MM.1S (cell line): ENCODE measurements around the gene CYP19A1.

Experiments
- DNase-seq: peaks from one replicate; pipeline ENCODE4 v3.0.0-alpha.2; 2015
- H2AFZ ChIP-seq: fragments of 300-600 bp; sonication (generic); 2 replicates; pipeline ENCODE4 v1.6.0; 2016; ENCODE audit warnings: antibody characterized with exemption, low read length
- H3F3A ChIP-seq: fragments of 300-600 bp; sonication (generic); 2 replicates; pipeline ENCODE4 v1.6.1; 2016; ENCODE audit warnings: mild to moderate bottlenecking, antibody characterized with exemption, low read length, moderate library complexity, mixed read lengths; ENCODE audit not compliant: insufficient read depth
- H3K27ac ChIP-seq: fragments of 300-600 bp; sonication (generic); 2 replicates; pipeline ENCODE4 v1.5.1; 2016; ENCODE audit warnings: mild to moderate bottlenecking, low read length
- H3K27me3 ChIP-seq: fragments of 300-600 bp; sonication (generic); replicated peaks from 2 replicates; pipeline ENCODE4 v1.6.0; 2016; ENCODE audit warnings: low read length; ENCODE audit not compliant: insufficient read depth
- H3K36me3 ChIP-seq: fragments of 300-600 bp; sonication (generic); replicated peaks from 2 replicates; pipeline ENCODE4 v1.6.1; 2016; ENCODE audit warnings: mild to moderate bottlenecking, low read length, mixed read lengths; ENCODE audit not compliant: insufficient read depth
- H3K4me1 ChIP-seq: fragments of 300-600 bp; sonication (generic); 2 replicates; pipeline ENCODE4 v1.6.1; 2016; ENCODE audit warnings: low read length, mixed read lengths
- H3K4me2 ChIP-seq: fragments of 300-600 bp; sonication (generic); 2 replicates; pipeline ENCODE4 v1.6.0; 2016; ENCODE audit warnings: low read depth, low read length
- H3K4me3 ChIP-seq: fragments of 300-600 bp; sonication (generic); 2 replicates; pipeline ENCODE4 v1.5.1; 2016; ENCODE audit warnings: low read length, mixed read lengths
- H3K79me2 ChIP-seq: fragments of 300-600 bp; sonication (generic); 2 replicates; pipeline ENCODE4 v1.6.1; 2016; ENCODE audit warnings: mixed run types, low read length, mixed read lengths
- H3K9ac ChIP-seq: fragments of 300-600 bp; sonication (generic); 2 replicates; pipeline ENCODE4 v1.6.1; 2016; ENCODE audit warnings: low read length, mixed read lengths
- H3K9me2 ChIP-seq: fragments of 300-600 bp; sonication (generic); replicated peaks from 2 replicates; pipeline ENCODE4 v1.6.1; 2016; ENCODE audit warnings: mild to moderate bottlenecking, low read length, mixed read lengths; ENCODE audit not compliant: insufficient read depth
- H3K9me3 ChIP-seq: fragments of 300-600 bp; sonication (generic); replicated peaks from 2 replicates; pipeline ENCODE4 v1.6.1; 2016; ENCODE audit warnings: mild to moderate bottlenecking, low read length, mixed read lengths; ENCODE audit not compliant: insufficient read depth
- H4K20me1 ChIP-seq: fragments of 300-600 bp; sonication (generic); 2 replicates; pipeline ENCODE4 v1.6.1; 2016; ENCODE audit warnings: mild to moderate bottlenecking, low read length, moderate library complexity, mixed read lengths; ENCODE audit not compliant: insufficient read depth
- CTCF ChIP-seq: fragments of 300-600 bp; sonication (generic); IDR thresholded peaks from 2 replicates; pipeline ENCODE4 v1.5.1; 2016; ENCODE audit warnings: antibody characterized with exemption, low read length, mixed read lengths
- EZH2 ChIP-seq: fragments of 300-600 bp; sonication (generic); optimal IDR thresholded peaks from 2 replicates; pipeline ENCODE3; 2017; ENCODE audit warnings: low read depth, mild to moderate bottlenecking, antibody characterized with exemption, low read length, mixed read lengths
- EZH2phosphoT487 ChIP-seq: fragments of 300-600 bp; sonication (generic); IDR thresholded peaks from 2 replicates; pipeline ENCODE4 v1.6.1; 2018; ENCODE audit warnings: antibody characterized with exemption, low read length

The CYP19A1 gene

GRCh38 chr15:51161491-51162220 is 176.7 kb downstream of the CYP19A1 start:
- Histone ChIP-seq H3K79me2 (no peaks in the 10 kb centered on the region), H3K9me3 (no peaks in the 10 kb centered on the region), H3K9me2 (no peaks in the 10 kb centered on the region), H3K4me3 (no peak overlapping the region), H2AFZ (no peak overlapping the region), H3K4me1 (peaks cover 8% of the 10 kb centered on the region; the same call in 1 of the 2 replicates), H3K27ac (no peak overlapping the region), H3K4me2 (no peak overlapping the region), H3K36me3 (no peaks in the 10 kb centered on the region), H4K20me1 (no peaks in the 10 kb centered on the region), H3F3A (peaks cover 7% of the 10 kb centered on the region; the same call in 1 of the 2 replicates), H3K9ac (no peak overlapping the region), H3K27me3 (no peaks in the 10 kb centered on the region)
- no peak for DNase-seq
- no peak for TF ChIP-seq CTCF
- TF ChIP-seq EZH2phosphoT487, result no peak
- no peak for TF ChIP-seq EZH2

DNA sequence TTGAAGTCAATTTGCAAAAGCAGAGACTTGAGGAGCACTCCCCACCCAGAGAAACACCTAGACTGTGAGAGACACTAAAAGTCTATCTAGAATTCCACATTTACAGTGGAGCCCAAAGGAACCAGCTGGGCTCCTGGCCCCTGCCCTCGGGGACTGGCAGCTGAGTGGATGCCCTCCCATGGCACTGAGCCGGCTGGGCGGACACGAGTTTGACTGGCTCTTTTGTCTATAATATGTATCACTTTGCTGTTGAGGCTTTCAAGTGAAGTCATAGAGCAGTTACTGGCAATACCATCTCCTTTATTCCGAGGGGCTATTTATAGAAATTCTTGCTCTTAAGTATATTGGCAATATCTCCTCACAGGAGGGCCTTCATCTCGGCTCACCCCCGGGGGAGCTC is 177.9 kb downstream of the CYP19A1 start:
- no peak overlapping the region for H3K9ac ChIP-seq
- H3K79me2 ChIP-seq, result no peaks in the 10 kb centered on the region
- no peaks in the 10 kb centered on the region for H3K27me3 ChIP-seq
- H3K9me3 ChIP-seq, result no peaks in the 10 kb centered on the region
- peaks cover 8% of the 10 kb centered on the region; the same call in 1 of the 2 replicates for H3K4me1 ChIP-seq
- H3F3A ChIP-seq, result peaks cover 7% of the 10 kb centered on the region; the same call in 1 of the 2 replicates
- no peaks in the 10 kb centered on the region for H3K9me2 ChIP-seq
- no peak for TF ChIP-seq EZH2phosphoT487
- no peak for TF ChIP-seq CTCF
- no peak for TF ChIP-seq EZH2
- no peak overlapping the region for H2AFZ ChIP-seq
- no peaks in the 10 kb centered on the region for H3K36me3 ChIP-seq
- H4K20me1 ChIP-seq, result no peaks in the 10 kb centered on the region
- DNase-seq, result no peak
- H3K4me2 ChIP-seq, result no peak overlapping the region
- no peak overlapping the region for H3K4me3 ChIP-seq
- no peak overlapping the region for H3K27ac ChIP-seq
